AG09309 (cell line): ENCODE results near the gene LEFTY1.

ENCODE experiments used
- DNase-seq: peaks from one replicate; pipeline ENCODE4 v3.0.0-alpha.2; 2010; ENCODE audit warnings: low read depth
- H3K4me3 ChIP-seq: 2 replicates; pipeline ENCODE4 v1.5.1; 2011; ENCODE audit warnings: mild to moderate bottlenecking, low read depth, low read length, moderate library complexity; ENCODE audit not compliant: control insufficient read depth
- CTCF ChIP-seq: IDR thresholded peaks from 2 replicates; pipeline ENCODE4 v1.5.1; 2011; ENCODE audit warnings: mild to moderate bottlenecking, low read depth, low read length, inconsistent platforms; ENCODE audit not compliant: insufficient read depth, control insufficient read depth; ENCODE audit errors: missing control alignments

The LEFTY1 gene

DNA sequence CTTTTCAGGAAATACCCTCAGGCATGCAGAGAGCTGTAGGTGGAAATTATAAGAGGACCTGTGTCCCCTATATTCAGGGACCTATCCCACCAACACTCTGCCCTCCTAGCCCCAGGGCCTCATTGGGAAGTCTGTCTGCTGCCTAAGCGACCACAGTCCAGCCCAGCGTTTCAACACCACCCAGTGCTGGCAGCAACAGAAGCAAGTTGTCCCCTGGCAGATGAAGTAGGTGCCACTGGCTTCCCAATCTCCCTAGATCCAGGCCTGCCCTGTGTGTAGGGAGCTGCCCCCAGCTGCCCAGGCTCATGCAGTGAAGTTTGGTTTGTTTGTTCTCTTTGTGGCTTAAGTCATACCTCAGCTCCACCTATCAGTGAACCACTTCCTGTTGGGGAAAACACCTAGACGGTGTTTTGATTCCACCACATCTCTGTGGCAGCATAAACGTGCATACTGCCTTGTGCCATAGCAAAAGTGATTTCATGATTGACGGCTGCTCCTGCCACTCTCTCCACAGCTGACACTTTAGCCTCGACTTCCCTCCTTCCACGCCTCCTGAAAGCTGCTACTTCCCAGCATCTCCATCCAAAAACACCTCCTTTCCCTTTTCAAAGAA is 8.1 kb upstream of the LEFTY1 start:
- no peak for DNase-seq
- no peak overlapping the region for H3K4me3 ChIP-seq
- TF ChIP-seq CTCF, result no peak

- no peak for TF ChIP-seq CTCF
- H3K4me3 ChIP-seq, result no peak overlapping the region
- no peak for DNase-seq
Measured at GRCh38 chr1:225896494-225896893, 7.5 kb upstream of the LEFTY1 start.

DNA sequence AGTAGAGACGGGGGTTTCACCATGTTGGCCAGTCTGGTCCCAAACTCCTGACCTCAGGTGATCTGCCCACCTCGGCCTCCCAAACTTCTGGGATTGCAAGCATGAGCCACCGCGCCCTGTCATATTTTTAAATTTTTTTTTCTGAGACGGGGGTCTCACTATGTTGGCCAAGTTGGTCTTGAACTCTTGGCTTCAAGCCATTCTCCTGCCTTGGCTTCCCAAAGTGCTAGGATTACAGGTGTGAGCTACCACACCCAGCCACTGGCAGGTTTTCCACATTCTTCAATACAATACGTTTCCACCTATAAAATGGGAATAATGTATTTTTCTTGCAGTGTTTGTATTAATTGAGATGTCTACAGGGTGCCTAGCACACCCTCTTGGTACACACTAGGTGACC is 3.4 kb upstream of the LEFTY1 start:
- no peak for DNase-seq
- H3K4me3 ChIP-seq, result no peak overlapping the region
- no peak for TF ChIP-seq CTCF

- no peak overlapping the region for H3K4me3 ChIP-seq
- TF ChIP-seq CTCF, result no peak
- no peak for DNase-seq
Measured at GRCh38 chr1:225891229-225891972, 2.5 kb upstream of the LEFTY1 start.

DNA sequence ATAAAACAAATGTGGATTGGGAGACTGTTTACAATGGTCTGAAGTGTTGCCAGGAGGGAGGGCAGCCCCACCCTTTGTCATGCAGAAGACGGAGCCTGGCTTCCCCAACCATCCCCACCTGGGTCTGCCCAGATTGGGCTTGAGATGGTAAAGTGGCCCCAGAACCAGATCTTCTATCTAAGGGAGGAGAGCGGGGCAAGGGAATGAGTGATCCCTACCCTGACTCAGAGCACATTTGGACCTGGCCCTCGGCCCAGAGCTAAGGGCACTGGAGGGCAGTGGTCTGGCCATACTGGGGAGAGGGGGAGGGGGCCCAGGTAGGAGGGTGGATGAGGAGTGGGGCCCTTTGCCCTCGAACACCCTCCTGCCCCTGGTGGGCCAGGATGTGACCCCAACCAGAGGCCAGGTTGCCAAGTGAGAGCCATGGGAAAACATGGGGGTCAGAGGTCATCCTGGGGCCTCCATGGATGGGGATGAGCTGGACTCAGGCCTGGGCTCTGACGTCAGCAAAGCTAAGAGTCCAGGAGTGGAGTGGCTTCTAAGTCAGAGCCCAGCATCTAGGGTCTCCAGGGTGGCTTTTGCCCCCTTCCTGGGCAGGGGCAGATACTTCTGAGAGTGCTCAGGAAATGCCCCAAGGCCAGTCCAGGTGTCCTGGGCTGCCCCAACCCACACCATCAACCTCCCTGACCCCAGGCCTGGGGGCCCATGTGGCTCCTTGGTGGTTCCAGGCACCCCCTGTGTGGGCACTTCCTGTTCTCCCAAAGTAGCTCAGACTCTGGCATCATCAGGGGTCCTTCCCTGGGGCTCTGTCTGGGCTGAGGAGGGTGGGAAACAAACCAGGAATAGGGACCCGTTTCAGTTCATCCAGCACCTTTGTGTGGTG is 1.6 kb upstream of the LEFTY1 start:
- H3K4me3 ChIP-seq, result no peak overlapping the region
- TF ChIP-seq CTCF, result no peak
- DNase-seq, result no peak

DNA sequence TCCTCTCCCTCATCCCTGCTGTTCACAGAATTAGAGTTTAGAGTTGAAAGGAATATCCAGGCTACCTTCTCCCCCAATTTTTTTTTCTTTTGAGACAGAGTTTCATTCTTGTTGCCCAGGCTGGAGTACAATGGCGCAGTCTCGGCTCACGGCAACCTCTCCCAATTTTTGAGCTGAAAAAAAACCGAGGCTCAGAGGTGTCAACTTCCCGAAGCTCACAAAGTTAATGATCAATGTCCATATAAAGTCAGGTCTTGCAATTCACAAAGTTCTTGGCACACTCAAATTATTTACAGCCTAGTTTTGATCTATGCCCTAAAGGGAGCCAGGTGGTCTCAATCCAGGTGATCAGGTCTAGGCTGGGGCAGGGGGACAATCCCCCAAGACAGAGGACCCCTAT is 797 bp upstream of the LEFTY1 start:
- H3K4me3 ChIP-seq, result no peak overlapping the region
- no peak for TF ChIP-seq CTCF
- no peak for DNase-seq
